ENCODE results near the gene KLHDC8A.

KLHDC8A gene

GRCh38 chr1:205343431-205344065 lies 13.2 kb downstream of the KLHDC8A start:
- no peak for DNase-seq

- no peak for DNase-seq
Measured at GRCh38 chr1:205342986-205343385, 13.7 kb downstream of the KLHDC8A start.

DNA sequence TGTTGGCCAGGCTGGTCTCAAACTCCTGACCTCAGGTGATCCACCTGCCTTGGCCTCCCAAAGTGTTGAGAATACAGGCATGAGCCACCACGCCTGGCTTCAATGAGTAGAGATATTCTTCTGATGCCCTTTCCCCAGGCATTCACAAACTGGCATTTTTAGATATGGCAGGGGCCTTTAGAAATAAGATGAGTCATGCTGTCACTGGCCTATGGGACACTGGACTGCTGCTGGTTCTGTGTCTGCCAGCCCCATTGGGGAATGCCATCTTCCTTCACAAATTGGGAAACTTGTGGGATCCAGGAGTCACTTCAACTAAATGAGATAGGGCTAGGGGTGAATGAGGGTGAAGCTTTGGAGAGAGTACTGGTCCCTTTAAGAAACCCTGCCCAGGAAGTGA lies 16.0 kb downstream of the KLHDC8A start:
- no peak for DNase-seq

- DNase-seq: peak; percentile 66
Measured at GRCh38 chr1:205339717-205340116, 17.0 kb downstream of the KLHDC8A start.

DNA sequence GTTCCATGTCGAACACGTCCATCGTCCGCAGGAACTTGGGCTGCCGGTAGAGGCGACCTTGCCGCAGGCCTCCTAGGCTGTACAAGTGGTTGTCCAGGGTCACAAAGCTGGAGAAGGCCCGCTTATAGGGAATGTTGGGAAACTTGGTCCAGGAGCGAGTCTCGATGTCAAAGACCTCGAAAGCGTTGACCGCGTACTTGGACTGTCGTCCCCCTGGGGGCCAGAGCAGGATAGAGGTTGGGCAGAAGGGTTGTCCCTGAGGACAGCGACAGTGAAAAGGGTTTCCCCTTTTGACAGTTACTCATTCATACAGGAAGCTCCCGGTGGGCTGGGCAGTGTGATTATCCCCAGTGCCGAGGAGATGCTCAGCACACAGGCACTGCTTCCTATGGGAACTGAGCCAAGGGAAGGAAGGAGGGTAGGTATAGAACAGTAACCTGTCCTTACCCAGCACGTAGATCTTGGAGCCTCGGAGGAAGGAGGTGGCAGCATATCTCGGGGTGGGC lies 17.5 kb downstream of the KLHDC8A start:
- DNase-seq: no peak

DNA sequence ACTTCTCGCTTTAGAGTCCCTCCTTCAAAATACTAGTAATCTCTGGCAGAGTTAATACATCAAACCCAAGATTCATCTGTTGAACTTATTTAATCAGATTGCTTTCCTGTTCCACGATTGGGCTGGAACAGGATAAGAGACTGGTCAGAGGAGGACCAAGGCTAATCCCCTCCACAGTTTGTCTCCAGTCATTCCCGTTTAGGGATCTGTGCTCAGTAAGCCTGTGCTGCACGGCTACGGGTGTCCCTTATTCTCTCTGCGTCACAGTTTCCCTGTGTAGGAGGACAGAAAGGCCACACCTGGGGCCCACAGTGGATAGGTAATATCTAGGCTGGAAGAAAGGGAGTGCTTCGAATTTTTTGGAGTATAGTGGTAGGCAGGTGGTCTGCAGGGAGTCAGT lies 18.7 kb downstream of the KLHDC8A start:
- no peak for DNase-seq

GRCh38 chr1:205337481-205337880 lies 19.2 kb downstream of the KLHDC8A start:
- DNase-seq: no peak

DNA sequence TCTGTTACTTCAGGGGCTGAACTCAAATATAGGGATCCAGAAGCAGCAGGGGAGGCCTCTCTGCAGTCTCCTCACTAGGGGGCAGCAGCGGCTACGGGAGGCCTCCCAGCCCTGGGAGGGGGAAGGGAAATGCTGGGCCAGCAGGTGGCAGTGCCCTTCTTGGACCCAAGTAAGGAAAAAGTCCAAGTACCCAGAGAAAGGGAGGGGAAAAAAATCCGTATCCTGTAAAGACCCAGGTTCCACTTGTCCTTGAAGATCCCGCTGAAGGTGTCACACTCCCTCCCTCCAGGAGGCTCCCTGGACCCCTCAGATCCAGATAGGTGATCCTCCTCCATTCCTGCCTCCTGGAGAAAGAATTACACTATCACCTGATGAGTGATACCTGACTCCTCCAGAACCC lies 21.0 kb downstream of the KLHDC8A start:
- DNase-seq: peak; percentile 61

GRCh38 chr1:205332015-205332791 lies 24.5 kb downstream of the KLHDC8A start:
- DNase-seq: no peak

GRCh38 chr1:205330150-205330549 lies 26.6 kb downstream of the KLHDC8A start:
- DNase-seq: no peak

DNA sequence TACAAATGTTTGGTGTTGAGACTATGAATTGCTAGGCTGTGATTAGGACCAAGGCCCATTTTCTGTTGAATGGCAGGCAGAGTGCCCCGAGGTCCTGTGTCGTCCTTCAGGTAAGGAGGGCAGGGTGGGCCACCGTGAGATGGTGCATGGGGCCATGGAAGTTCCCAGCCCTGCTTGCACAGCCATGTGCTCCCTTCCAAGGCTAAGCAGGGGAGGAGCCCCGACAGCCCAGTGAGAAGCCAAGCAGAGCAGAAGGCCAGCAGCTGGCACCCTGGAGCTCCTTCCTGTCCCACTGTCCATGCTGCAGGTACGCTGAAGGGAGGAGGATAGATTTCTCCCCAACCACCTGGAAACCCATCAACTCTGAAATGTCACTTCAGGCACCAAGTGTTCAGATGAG lies 27.0 kb downstream of the KLHDC8A start:
- no peak for DNase-seq

DNA sequence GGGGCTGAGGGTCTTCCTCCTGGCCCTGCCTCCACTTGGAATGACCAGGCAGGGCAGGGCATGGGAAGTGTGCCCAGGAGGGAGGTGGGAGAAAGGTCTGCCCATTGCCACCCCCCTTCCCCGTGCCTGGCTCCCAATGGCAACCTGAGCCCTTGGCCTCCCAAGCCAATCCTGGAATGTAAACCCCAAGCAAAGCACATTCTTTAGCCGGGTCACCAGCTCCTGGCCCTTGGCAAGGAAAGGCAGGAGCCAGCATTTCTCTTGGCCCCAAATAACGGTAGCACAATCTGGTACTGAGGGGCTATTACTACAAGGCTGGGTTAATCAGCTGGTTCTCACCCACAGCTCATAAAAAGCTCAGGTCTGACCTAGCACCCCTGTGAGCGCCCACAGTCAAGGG lies 28.2 kb downstream of the KLHDC8A start:
- DNase-seq: peak; percentile 39

GRCh38 chr1:205326812-205327466 lies 29.8 kb downstream of the KLHDC8A start:
- DNase-seq: no peak

- peak; percentile 74 for DNase-seq
Measured at GRCh38 chr1:205325334-205325884, 31.3 kb downstream of the KLHDC8A start.

DNA sequence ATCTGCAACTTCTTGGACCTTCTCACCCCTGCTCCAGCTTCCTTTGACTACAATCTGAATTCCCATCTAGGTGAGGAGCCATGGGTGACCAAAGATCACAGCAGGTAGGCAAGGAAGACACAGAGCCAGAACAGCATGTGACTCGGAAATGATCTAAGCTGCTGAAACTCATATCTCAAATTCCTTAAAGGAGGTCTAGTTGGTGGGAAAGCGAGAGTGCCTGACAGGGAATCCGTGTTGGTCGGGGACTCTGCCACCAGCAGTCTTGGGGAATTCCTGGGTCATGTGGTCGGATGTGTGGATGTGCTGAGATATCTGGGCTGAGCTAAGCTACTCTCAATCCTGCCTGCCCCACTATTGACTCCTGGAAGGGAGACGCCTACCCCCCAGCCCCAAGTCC lies 31.9 kb downstream of the KLHDC8A start:
- DNase-seq: peak; percentile 89

DNA sequence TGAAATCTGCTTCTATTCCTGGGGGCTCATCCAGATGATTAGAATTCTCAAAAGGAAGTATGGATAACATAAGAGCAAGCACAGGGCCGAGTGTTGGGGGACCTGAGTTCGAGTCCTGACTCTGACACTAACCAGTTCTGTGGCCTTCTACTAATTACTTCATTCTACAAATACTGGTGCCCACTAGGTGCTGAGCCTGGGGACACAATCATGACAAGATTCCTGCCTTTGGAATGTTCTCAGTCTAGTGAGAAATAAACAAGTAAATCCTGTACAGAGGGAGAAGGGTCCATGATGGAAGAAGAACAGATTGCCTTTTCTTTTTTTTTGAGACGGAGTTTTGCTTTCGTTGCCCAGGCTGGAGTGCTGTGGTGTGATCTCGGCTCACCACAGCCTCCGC lies 32.9 kb downstream of the KLHDC8A start:
- DNase-seq: no peak

- no peak for DNase-seq
Measured at GRCh38 chr1:205321959-205322283, 34.8 kb downstream of the KLHDC8A start.

GRCh38 chr1:205321162-205321958 lies 35.4 kb downstream of the KLHDC8A start, which contains the start of gene NUAK2:
NUAK2 (minus strand) TSS chr1:205321745; CDS start chr1:205321628, 117 bp downstream.
- peak; percentile 95 for DNase-seq

GRCh38 chr1:205319081-205320018 lies 37.4 kb downstream of the KLHDC8A start:
- peak; percentile 84 for DNase-seq

DNA sequence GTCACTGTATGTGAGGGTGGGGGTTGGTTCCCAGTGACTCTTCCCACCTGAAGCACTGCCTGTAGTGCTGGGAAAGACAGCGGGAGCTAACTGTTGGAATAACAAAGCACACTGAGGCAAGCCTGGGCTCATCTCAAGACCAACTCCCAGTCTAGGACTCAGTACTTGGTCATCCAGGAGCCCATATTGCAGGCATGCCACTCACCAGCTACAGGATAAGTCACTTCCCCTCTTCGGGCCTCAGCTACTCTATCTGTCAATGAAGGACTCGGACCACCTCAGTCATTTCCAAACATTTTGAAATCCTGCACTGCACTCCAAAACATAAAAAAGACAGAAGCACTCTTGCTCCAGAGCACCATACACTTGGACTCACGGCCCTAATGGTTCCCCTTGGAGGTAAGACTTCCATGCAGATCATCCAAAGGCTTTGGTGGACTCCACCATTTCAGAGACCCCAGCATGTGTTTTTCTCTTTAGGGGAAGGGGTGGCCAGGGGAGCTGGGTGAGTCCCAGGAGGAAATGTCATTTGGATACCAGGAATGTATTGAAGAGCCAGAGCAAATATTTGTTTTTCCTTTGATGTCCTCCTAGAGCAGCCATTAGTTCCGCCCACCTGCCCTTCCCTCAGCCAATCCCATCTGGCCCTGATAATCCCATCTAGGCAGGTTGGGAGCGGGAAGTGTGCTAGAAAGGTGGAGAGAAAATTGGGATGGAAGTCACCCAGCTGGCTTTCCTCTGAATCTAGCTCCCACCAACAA lies 38.3 kb downstream of the KLHDC8A start:
- DNase-seq: no peak
